Activated naive CD4-positive, alpha-beta T cell treated with anti-CD3 and anti-CD28 coated beads, Interleukin-2, amount 50 U/mL, for 72 hours (primary cell): ENCODE data around the gene SLC35B4. TPM values are rescaled to one million over a fixed set of nuclear protein-coding genes. Genes with fewer than 3 reads are reported as not detected.
A peak's percentile ranks its signal among the peaks of the same experiment; 100 is the strongest.

Experiments used
- ATAC-seq, 2 donors: fragments of 150-1000 bp; cut with Tn5 transposase; 2 replicates each; pipeline ENCODE4 v1.10.0; 2021; ENCODE audit warnings: mild to moderate bottlenecking in 2 of 2, moderate library complexity in 2 of 2
- DNase-seq, 2 donors: peaks; one replicate each; pipeline ENCODE4 v3.0.0; 2021 to 2022; ENCODE audit warnings: low spot score in 2 of 2
- H3K27ac Mint-ChIP-seq, 2 donors: one replicate each; pipeline ENCODE4 v1.8.0; 2022; ENCODE audit warnings: mild to moderate bottlenecking in 2 of 2, mixed read lengths in 2 of 2
- H3K36me3 Mint-ChIP-seq, 2 donors: one replicate each; pipeline ENCODE4 v1.8.0; 2022; ENCODE audit warnings: mixed read lengths in 2 of 2
- H3K9me3 Mint-ChIP-seq, 2 donors: one replicate each; pipeline ENCODE4 v1.8.0; 2022; ENCODE audit warnings: mixed read lengths in 2 of 2
- total RNA-seq, 2 donors: library from RNA; stranded (reverse); gene quantifications; one replicate each; pipeline ENCODE4 v1.2.3, GENCODE V29; 2022

SLC35B4 gene
- total RNA-seq, 2 donors from 2014 or later, result 6.4 to 15.4 TPM

DNA sequence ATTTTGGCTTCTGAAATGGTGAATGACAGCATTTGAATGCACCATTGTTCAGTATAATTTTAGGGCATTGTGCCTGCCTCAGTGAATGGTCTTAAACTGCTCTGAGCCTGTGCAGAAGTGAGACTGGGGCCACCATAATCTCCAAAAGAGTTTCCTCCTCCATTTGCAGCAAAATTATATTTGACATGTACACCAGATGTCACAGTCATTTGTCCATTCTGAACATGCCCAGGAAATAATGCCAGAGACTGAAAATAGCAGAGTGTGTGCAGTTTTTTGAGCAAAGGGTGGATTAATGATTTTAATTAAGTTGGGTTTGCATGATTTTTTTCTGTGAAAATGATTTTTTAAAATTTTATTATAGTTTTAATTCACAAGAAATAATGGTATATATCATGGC is 26.4 kb upstream of the SLC35B4 start:
- DNase-seq (no peak), ATAC-seq (no peak)
- peaks cover 0 to 4% of the 10 kb centered on the region in 2 donors for H3K9me3 Mint-ChIP-seq
- peaks cover 0 to 6% of the 10 kb centered on the region in 2 donors for H3K36me3 Mint-ChIP-seq
- H3K27ac Mint-ChIP-seq, result no peak overlapping the region

GRCh38 chr7:134339475-134339874 is 22.7 kb upstream of the SLC35B4 start:
- ATAC-seq, result no peak
- H3K9me3 Mint-ChIP-seq, result peaks cover 0 to 4% of the 10 kb centered on the region in 2 donors
- no peak overlapping the region for H3K27ac Mint-ChIP-seq
- no peak for DNase-seq
- H3K36me3 Mint-ChIP-seq, result peaks cover 0 to 6% of the 10 kb centered on the region in 2 donors

- DNase-seq, result no peak
- no peak for ATAC-seq
- peaks cover 0 to 4% of the 10 kb centered on the region in 2 donors for H3K9me3 Mint-ChIP-seq
- peaks cover 0 to 6% of the 10 kb centered on the region in 2 donors for H3K36me3 Mint-ChIP-seq
- no peak overlapping the region for H3K27ac Mint-ChIP-seq
These were observed 21.2 kb upstream of the SLC35B4 start for GRCh38 chr7:134337980-134338379.

DNA sequence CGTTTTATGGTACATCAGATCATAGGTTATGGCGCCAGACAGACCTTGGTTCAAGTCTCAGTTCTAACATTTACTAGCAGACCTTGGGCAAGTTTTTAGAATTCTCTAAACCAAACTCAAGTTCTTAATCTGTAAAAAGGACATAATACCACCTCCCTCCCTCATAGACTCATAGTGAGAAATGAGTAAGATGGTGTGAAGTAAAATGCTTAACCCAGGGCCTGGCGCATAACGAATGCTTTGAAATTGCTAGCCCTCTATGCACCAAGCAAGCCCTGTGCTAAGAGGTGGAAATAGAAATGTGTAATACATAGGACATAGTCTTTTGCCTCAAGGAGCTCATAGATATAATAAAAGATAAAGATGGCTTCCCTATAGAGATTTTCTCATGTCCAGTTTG is 17.7 kb upstream of the SLC35B4 start:
- Mint-ChIP-seq H3K9me3 (peaks cover 0 to 4% of the 10 kb centered on the region in 2 donors), H3K27ac (no peak overlapping the region), H3K36me3 (peaks cover 0 to 4% of the 10 kb centered on the region in 2 donors)
- peak; percentile 44 to 94 for ATAC-seq
- no peak for DNase-seq

- Mint-ChIP-seq H3K36me3 (no peaks in the 10 kb centered on the region), H3K9me3 (peaks cover 0 to 3% of the 10 kb centered on the region in 2 donors), H3K27ac (no peak overlapping the region)
- no peak for ATAC-seq
- DNase-seq, result no peak
These were observed 17.2 kb upstream of the SLC35B4 start for GRCh38 chr7:134333943-134334342.

DNA sequence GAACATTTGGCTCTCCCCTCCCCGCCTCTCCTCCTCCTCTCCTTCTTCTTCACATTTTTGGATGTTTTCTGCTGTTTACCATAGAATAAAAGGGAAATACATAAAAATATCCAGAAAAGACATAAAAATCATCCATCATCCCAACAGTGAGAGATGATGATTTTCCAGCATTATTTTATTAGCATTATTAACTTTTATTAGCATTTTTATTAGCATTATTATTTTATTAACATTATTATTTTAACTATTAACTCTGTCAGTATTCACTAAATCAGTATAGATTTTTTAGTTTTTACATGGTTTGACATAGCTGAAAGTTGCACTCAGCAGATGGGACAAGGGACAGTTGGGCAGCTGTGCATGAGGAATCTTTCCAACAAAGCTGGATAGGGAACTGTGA is 16.2 kb upstream of the SLC35B4 start:
- no peak for DNase-seq
- H3K27ac Mint-ChIP-seq, result no peak overlapping the region
- H3K36me3 Mint-ChIP-seq, result no peaks in the 10 kb centered on the region
- ATAC-seq, result no peak
- no peaks in the 10 kb centered on the region for H3K9me3 Mint-ChIP-seq

- no peak overlapping the region for H3K27ac Mint-ChIP-seq
- ATAC-seq (no peak), DNase-seq (no peak)
- no peaks in the 10 kb centered on the region for H3K36me3 Mint-ChIP-seq
- no peaks in the 10 kb centered on the region for H3K9me3 Mint-ChIP-seq
These were observed 14.7 kb upstream of the SLC35B4 start for GRCh38 chr7:134331393-134331792.

- DNase-seq, result no peak
- H3K27ac Mint-ChIP-seq, result no peak overlapping the region
- no peak for ATAC-seq
- no peaks in the 10 kb centered on the region for H3K9me3 Mint-ChIP-seq
- no peaks in the 10 kb centered on the region for H3K36me3 Mint-ChIP-seq
These were observed 14.2 kb upstream of the SLC35B4 start for GRCh38 chr7:134330974-134331373.

- Mint-ChIP-seq H3K36me3 (no peaks in the 10 kb centered on the region), H3K27ac (no peak overlapping the region), H3K9me3 (no peaks in the 10 kb centered on the region)
- DNase-seq (no peak), ATAC-seq (no peak)
These were observed 13.1 kb upstream of the SLC35B4 start for GRCh38 chr7:134329614-134330346.

DNA sequence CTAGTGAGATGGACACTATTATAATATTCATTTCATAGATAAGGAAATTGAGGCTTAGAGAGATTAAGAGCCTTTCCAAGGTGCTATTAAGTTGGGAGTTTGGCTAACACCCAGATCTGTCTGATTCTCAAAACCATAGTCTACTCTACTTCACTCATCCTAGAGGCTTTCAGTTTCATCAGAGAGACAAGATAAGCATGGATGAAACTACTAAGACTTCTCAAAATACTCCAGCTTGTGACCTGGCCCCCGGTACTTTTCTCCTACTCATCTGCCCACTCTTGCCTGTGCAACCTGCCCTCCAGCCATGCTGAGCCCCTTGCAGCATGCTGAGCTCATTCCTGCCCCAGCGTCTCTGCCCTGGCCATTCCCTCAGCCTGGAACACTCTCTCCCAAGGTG is 12.2 kb upstream of the SLC35B4 start:
- ATAC-seq, result no peak
- no peak overlapping the region for H3K27ac Mint-ChIP-seq
- no peak for DNase-seq
- H3K9me3 Mint-ChIP-seq, result no peaks in the 10 kb centered on the region
- no peaks in the 10 kb centered on the region for H3K36me3 Mint-ChIP-seq

DNA sequence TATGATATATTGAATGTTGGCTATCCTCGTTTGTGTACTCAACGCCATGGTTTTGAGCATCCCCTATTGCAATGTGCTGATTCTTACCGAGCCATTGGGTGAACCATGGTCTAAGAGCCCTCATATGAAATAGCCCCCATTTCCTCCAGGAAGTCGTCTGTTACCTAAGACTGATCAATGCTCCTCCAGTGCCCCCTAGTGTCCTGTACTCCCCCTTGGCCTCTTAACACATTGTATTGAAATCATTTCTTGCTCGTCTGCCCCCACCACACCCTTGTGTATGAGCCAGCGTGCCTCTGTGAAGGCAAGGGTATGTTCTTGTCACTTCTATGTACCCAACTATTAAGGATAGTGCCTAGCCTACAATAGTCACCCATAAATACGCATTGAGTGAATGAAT is 11.2 kb upstream of the SLC35B4 start:
- H3K27ac Mint-ChIP-seq, result no peak overlapping the region
- peak; percentile 74 to 83 for ATAC-seq

DNA sequence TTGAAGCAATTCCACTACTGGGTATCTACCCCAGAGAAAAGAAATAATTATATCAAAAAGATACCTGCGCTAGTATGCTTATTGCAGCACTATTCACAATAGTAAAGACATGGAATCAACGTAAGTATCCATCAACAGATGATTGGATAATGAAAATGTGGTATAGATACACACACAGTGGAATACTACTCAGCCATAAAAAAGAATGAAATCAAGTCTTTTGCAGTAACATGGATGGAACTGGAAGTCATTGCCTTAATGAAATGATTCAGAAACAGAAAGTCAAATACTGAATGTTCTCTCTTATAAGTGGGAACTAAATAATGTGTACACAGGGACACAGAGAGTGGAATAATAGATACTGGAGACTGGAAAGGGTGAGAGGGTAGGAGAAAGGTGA is 7.4 kb upstream of the SLC35B4 start:
- H3K27ac Mint-ChIP-seq, result no peak overlapping the region
- DNase-seq (no peak), ATAC-seq (no peak)
- no peaks in the 10 kb centered on the region for H3K9me3 Mint-ChIP-seq
- no peaks in the 10 kb centered on the region for H3K36me3 Mint-ChIP-seq

More for the DNA sequence above, 11.2 kb upstream of the SLC35B4 start:
- H3K9me3 Mint-ChIP-seq, result no peaks in the 10 kb centered on the region
- H3K36me3 Mint-ChIP-seq, result no peaks in the 10 kb centered on the region
- DNase-seq, result peak in 1 of 2 donors; percentile 46

- no peak overlapping the region for H3K27ac Mint-ChIP-seq
- DNase-seq, result no peak
- H3K36me3 Mint-ChIP-seq, result peaks cover 0 to 5% of the 10 kb centered on the region in 2 donors
- no peak for ATAC-seq
- H3K9me3 Mint-ChIP-seq, result no peaks in the 10 kb centered on the region
These were observed 3.5 kb upstream of the SLC35B4 start for GRCh38 chr7:134320201-134320600.

GRCh38 chr7:134318443-134318842 is 1.7 kb upstream of the SLC35B4 start:
- DNase-seq (no peak), ATAC-seq (no peak)
- Mint-ChIP-seq H3K9me3 (no peaks in the 10 kb centered on the region), H3K27ac (no peak overlapping the region), H3K36me3 (peaks cover 0 to 5% of the 10 kb centered on the region in 2 donors)

- peak overlapping the region in 1 of 2 donors; percentile 83 for H3K27ac Mint-ChIP-seq
These were observed 704 bp upstream of the SLC35B4 start for GRCh38 chr7:134317434-134317833.

DNA sequence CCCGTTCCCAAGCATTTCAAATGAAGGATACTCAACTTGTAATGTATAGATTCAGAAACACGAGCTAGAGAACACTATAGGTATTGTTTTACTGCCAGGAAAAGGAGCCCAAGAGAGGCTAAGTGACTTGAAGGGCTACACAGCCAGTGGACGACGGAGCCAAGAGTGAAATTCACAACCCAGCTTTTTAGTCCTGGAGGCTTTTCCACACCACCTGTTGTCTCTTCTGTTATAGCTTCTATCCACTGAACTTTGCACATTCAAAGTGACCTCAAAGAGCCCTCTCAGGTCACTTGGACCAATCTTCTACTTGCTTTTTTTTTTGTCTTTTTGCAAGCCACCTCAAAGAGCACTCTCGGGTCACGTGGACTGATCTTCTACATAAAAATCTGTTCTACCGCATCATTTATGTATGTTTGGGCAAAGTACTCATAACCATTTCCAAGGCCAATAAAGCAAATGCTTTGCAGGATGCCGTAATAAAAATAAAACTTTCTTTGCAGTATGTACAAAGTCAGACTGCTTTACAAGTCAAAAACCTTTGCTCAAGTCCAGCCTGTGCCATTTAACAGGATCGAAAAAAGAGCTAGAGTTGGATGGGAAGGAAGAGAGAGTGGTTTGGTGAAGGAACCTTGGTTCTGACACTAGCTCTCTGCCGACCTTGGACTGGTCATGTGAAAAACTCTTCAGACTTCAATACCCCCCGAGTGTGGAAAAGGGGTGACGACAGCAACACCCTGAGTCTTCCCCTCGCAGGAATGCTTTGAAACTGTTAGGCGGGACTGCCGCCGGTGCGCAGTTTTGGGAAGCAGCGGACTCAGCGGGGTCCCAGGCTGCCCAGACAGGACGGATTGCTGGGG is 821 bp downstream of the SLC35B4 start:
- peaks cover 0 to 5% of the 10 kb centered on the region in 2 donors for H3K36me3 Mint-ChIP-seq
- H3K9me3 Mint-ChIP-seq, result no peaks in the 10 kb centered on the region
- ATAC-seq (no peak), DNase-seq (no peak)
- peak overlapping the region; percentile 81 to 83 for H3K27ac Mint-ChIP-seq

More at GRCh38 chr7:134317434-134317833, 704 bp upstream of the SLC35B4 start:
- no peaks in the 10 kb centered on the region for H3K9me3 Mint-ChIP-seq
- DNase-seq (no peak), ATAC-seq (no peak)
- peaks cover 0 to 5% of the 10 kb centered on the region in 2 donors for H3K36me3 Mint-ChIP-seq

DNA sequence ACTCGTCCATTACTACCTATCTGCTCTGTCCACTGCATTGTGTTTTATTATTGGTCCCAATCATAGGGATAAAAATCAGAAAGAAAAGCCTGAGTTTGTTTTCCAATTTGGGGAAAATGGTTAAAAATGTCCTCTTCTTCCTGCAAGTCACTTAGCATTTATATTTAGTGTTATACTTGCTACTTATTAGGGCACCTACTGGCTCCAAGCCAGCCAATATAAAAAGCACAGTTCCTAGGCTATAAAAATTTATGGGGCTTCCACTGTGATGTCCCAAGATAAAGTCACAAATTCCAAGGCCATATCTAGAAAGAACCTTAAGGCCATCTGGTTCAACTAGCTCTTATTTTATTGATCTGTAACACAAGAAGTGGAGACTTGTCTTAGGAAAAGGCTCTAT is 3.2 kb downstream of the SLC35B4 start:
- peaks cover 0 to 5% of the 10 kb centered on the region in 2 donors for H3K36me3 Mint-ChIP-seq
- DNase-seq, result no peak
- no peak overlapping the region for H3K27ac Mint-ChIP-seq
- H3K9me3 Mint-ChIP-seq, result no peaks in the 10 kb centered on the region
- no peak for ATAC-seq
